HepG2 (cell line): ENCODE measurements around the gene AP5B1. TPM values are rescaled to one million over a fixed set of nuclear protein-coding genes. Genes with fewer than 3 reads are reported as not detected.

Experiments
- ARNT ChIP-seq: fragments of 450-650 bp; IDR thresholded peaks from 2 replicates; pipeline ENCODE4 v1.6.1; 2017
- BHLHE40 ChIP-seq: IDR thresholded peaks from 2 replicates; pipeline ENCODE4 v1.6.1; 2011; ENCODE audit warnings: low read length, improper control_type of control experiment
- CBX5 ChIP-seq: sonication (generic); formaldehyde crosslinking; IDR thresholded peaks from 2 replicates; pipeline ENCODE4 v1.4.0; 2020; ENCODE audit warnings: missing genetic modification reagents, borderline replicate concordance
- KLF9 ChIP-seq: IDR thresholded peaks from 2 replicates; pipeline ENCODE4 v1.6.1; 2016; ENCODE audit warnings: low read depth
- RARG ChIP-seq: sonication (generic); formaldehyde crosslinking; IDR thresholded peaks from 2 replicates; pipeline ENCODE4 v1.4.0; 2020; ENCODE audit warnings: low read depth, mild to moderate bottlenecking, missing genetic modification reagents
- SALL1 ChIP-seq: sonication (generic); formaldehyde crosslinking; IDR thresholded peaks from 2 replicates; pipeline ENCODE4 v1.8.0; 2022; ENCODE audit warnings: mild to moderate bottlenecking, missing genetic modification reagents
- SMAD1 ChIP-seq: sonication (generic); formaldehyde crosslinking; IDR thresholded peaks from 2 replicates; pipeline ENCODE4 v1.4.0; 2020; ENCODE audit warnings: missing genetic modification reagents, low read depth, mild to moderate bottlenecking, borderline replicate concordance
- SP2 ChIP-seq: sonication (generic); formaldehyde crosslinking; IDR thresholded peaks from 2 replicates; pipeline ENCODE4 v1.5.1; 2020; ENCODE audit warnings: mild to moderate bottlenecking, missing genetic modification reagents
- THAP11 ChIP-seq: IDR thresholded peaks from 2 replicates; pipeline ENCODE4 v1.6.1; 2016; ENCODE audit warnings: missing biosample characterization, missing genetic modification reagents
- TMF1 ChIP-seq: sonication (generic); formaldehyde crosslinking; IDR thresholded peaks from 2 replicates; pipeline ENCODE4 v1.8.1; 2022; ENCODE audit warnings: low read depth, missing genetic modification reagents
- ZNF230 ChIP-seq: sonication (generic); formaldehyde crosslinking; IDR thresholded peaks from 2 replicates; pipeline ENCODE4 v1.4.0; 2020; ENCODE audit warnings: mild to moderate bottlenecking, missing genetic modification reagents
- ZNF446 ChIP-seq: sonication (generic); formaldehyde crosslinking; IDR thresholded peaks from 2 replicates; pipeline ENCODE4 v1.5.0; 2020; ENCODE audit warnings: mild to moderate bottlenecking, missing genetic modification reagents
- polyA plus RNA-seq, 8 experiments: library from polyadenylated mRNA; depleted of rRNA in 3 of 8; stranded (reverse) in 7 of 8; unstranded in 1 of 8; fragments of >200 nt; fragmentation: Illumina TruSeq in 4 of 8; extraction: Trizol in 4 of 8; gene quantifications; 2 replicates each; pipeline versions ENCODE4 v1.2.1 to v1.2.3, GENCODE V29; 2011 to 2016; ENCODE audit warnings: low read depth in 4 of 8, missing spikeins in 1 of 8, mixed read lengths in 1 of 8; ENCODE audit not compliant: insufficient read depth in 1 of 8
- total RNA-seq, 5 experiments: library from RNA; depleted of rRNA; stranded (reverse); fragments of >200 nt; fragmentation: Illumina TruSeq; extraction: Trizol; gene quantifications; 2 replicates each; pipeline ENCODE4 v1.2.3, GENCODE V29; 2016; ENCODE audit warnings: low read depth in 1 of 5
- TF ChIP-seq, protein P1 (sequence below): sonication (generic); formaldehyde crosslinking; conservative IDR thresholded peaks from 2 replicates; pipeline ENCODE4 v1.4.0; 2020; ENCODE audit warnings: mild to moderate bottlenecking, missing genetic modification reagents, moderate library complexity
- TF ChIP-seq, protein P2 (sequence below): sonication (generic); formaldehyde crosslinking; IDR thresholded peaks from 2 replicates; pipeline ENCODE4 v1.8.1; 2023; ENCODE audit warnings: mild to moderate bottlenecking, moderate library complexity, missing genetic modification reagents
- TF ChIP-seq, protein P3 (sequence below): sonication (generic); formaldehyde crosslinking; IDR thresholded peaks from 2 replicates; pipeline ENCODE4 v1.5.1; 2020; ENCODE audit warnings: mild to moderate bottlenecking, missing genetic modification reagents, moderate library complexity
- TF ChIP-seq, protein P4 (sequence below): sonication (generic); formaldehyde crosslinking; IDR thresholded peaks from 2 replicates; pipeline ENCODE4 v1.4.0; 2020; ENCODE audit warnings: missing genetic modification reagents
- TF ChIP-seq, protein P5 (sequence below): sonication (generic); formaldehyde crosslinking; IDR thresholded peaks from 2 replicates; pipeline ENCODE4 v1.5.0; 2020; ENCODE audit warnings: mild to moderate bottlenecking, missing genetic modification reagents, borderline replicate concordance

The AP5B1 gene
- total and polyA plus RNA-seq, 2 of the 13 experiments (the other 11 are each of a cell fraction or from before 2014, with no cell fraction given) = 1.7 to 4.4 TPM

DNA sequence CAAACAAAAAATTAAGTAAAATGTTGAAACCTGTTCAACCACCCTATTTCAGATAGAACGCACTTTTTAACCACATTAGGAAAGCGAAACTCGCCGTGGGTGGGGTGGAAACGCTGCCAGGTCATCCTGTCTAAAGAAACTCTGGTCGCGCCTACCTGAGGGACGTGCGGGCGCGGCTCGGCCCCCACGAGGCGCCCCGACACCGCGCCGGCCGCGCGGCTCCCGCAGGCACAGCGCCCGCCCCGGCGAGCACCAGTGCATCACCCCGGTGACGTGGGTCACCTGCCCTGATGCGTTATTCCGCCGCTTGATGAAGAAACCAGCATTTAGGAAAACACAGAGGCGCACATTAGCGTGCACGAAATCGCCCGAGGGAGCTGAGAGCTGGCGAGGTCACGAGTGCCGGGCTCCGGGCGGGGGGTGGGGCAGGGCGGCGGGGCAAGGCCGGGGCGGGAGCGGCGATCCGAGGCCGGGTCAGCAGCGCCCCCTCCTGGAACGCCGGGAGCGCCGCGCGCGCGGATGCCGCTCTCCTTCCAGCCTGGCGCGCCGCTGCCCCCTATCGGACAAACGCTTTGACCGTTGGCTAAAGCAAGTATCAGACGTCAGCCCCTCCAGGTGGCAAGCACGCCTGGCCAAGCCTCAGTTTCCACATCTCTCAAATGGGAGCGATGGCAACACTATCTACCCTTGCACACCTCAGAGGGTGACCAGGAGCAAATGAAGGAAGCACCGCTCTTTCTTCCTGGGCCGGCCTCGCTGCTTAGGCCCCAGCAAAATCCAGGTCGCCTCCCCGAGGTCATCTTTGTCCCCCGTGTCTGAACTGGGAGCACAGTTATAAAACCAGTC is 37.3 kb upstream of the AP5B1 start (continued):
- TF ChIP-seq, protein P1, sequence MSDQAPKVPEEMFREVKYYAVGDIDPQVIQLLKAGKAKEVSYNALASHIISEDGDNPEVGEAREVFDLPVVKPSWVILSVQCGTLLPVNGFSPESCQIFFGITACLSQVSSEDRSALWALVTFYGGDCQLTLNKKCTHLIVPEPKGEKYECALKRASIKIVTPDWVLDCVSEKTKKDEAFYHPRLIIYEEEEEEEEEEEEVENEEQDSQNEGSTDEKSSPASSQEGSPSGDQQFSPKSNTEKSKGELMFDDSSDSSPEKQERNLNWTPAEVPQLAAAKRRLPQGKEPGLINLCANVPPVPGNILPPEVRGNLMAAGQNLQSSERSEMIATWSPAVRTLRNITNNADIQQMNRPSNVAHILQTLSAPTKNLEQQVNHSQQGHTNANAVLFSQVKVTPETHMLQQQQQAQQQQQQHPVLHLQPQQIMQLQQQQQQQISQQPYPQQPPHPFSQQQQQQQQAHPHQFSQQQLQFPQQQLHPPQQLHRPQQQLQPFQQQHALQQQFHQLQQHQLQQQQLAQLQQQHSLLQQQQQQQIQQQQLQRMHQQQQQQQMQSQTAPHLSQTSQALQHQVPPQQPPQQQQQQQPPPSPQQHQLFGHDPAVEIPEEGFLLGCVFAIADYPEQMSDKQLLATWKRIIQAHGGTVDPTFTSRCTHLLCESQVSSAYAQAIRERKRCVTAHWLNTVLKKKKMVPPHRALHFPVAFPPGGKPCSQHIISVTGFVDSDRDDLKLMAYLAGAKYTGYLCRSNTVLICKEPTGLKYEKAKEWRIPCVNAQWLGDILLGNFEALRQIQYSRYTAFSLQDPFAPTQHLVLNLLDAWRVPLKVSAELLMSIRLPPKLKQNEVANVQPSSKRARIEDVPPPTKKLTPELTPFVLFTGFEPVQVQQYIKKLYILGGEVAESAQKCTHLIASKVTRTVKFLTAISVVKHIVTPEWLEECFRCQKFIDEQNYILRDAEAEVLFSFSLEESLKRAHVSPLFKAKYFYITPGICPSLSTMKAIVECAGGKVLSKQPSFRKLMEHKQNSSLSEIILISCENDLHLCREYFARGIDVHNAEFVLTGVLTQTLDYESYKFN (CRISPR knock-in tag) = no peak
- TF ChIP-seq, protein P2, sequence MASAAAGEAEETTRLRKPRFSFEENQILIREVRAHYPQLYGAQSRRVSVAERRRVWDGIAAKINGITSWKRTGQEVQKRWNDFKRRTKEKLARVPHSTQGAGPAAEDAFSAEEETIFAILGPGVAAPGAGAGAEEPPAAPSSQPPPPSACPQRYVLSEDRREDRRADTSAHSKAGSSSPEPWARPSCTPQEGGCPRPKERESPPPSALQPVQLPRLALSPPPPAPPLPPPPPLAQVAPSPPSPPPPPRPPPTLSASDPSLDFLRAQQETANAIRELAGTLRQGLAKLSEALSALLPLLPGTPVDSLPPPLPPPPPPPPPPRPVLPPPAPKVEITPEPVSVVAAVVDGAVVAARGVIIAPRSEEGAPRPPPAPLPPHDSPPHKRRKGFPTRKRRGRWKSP (CRISPR knock-in tag) = no peak
- TF ChIP-seq SMAD1 (CRISPR knock-in tag) (no peak), ZNF230 (no peak), TMF1 (CRISPR knock-in tag) (peak; percentile 64; the same call in 1 of the 2 replicates), RARG (CRISPR knock-in tag) (no peak), SP2 (CRISPR knock-in tag) (no peak), BHLHE40 (peak; percentile 67), THAP11 (peak; percentile 74), ARNT (no peak), KLF9 (CRISPR knock-in tag) (no peak), CBX5 (CRISPR knock-in tag) (peak; percentile 72; the same call in 1 of the 2 replicates), SALL1 (peak; percentile 69), ZNF446 (no peak)
- TF ChIP-seq, protein P3, sequence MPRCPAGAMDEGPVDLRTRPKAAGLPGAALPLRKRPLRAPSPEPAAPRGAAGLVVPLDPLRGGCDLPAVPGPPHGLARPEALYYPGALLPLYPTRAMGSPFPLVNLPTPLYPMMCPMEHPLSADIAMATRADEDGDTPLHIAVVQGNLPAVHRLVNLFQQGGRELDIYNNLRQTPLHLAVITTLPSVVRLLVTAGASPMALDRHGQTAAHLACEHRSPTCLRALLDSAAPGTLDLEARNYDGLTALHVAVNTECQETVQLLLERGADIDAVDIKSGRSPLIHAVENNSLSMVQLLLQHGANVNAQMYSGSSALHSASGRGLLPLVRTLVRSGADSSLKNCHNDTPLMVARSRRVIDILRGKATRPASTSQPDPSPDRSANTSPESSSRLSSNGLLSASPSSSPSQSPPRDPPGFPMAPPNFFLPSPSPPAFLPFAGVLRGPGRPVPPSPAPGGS (CRISPR knock-in tag) = peak; percentile 68
- TF ChIP-seq, protein P4, sequence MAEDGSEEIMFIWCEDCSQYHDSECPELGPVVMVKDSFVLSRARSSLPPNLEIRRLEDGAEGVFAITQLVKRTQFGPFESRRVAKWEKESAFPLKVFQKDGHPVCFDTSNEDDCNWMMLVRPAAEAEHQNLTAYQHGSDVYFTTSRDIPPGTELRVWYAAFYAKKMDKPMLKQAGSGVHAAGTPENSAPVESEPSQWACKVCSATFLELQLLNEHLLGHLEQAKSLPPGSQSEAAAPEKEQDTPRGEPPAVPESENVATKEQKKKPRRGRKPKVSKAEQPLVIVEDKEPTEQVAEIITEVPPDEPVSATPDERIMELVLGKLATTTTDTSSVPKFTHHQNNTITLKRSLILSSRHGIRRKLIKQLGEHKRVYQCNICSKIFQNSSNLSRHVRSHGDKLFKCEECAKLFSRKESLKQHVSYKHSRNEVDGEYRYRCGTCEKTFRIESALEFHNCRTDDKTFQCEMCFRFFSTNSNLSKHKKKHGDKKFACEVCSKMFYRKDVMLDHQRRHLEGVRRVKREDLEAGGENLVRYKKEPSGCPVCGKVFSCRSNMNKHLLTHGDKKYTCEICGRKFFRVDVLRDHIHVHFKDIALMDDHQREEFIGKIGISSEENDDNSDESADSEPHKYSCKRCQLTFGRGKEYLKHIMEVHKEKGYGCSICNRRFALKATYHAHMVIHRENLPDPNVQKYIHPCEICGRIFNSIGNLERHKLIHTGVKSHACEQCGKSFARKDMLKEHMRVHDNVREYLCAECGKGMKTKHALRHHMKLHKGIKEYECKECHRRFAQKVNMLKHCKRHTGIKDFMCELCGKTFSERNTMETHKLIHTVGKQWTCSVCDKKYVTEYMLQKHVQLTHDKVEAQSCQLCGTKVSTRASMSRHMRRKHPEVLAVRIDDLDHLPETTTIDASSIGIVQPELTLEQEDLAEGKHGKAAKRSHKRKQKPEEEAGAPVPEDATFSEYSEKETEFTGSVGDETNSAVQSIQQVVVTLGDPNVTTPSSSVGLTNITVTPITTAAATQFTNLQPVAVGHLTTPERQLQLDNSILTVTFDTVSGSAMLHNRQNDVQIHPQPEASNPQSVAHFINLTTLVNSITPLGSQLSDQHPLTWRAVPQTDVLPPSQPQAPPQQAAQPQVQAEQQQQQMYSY (CRISPR knock-in tag) = no peak
- TF ChIP-seq, protein P5, sequence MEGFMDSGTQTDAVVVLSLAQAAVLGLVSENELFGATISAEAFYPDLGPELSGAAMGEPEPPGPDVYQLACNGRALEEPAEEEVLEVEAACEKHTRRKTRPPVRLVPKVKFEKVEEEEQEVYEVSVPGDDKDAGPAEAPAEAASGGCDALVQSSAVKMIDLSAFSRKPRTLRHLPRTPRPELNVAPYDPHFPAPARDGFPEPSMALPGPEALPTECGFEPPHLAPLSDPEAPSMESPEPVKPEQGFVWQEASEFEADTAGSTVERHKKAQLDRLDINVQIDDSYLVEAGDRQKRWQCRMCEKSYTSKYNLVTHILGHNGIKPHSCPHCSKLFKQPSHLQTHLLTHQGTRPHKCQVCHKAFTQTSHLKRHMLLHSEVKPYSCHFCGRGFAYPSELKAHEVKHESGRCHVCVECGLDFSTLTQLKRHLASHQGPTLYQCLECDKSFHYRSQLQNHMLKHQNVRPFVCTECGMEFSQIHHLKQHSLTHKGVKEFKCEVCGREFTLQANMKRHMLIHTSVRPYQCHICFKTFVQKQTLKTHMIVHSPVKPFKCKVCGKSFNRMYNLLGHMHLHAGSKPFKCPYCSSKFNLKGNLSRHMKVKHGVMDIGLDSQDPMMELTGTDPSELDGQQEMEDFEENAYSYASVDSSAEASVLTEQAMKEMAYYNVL = peak; percentile 42; the same call in 1 of the 2 replicates
